Activated CD4-positive, alpha-beta T cell treated with anti-CD3 and anti-CD28 coated beads, Interleukin-2, amount 50 U/mL, for 24 hours (primary cell): ENCODE measurements around the gene CLEC2B.

ENCODE experiments used
- DNase-seq, 2 donors: peaks; one replicate each; pipeline ENCODE4 v3.0.0-alpha.2; 2020; ENCODE audit warnings: low read depth in 1 of 2, low spot score in 1 of 2

The CLEC2B gene

DNA sequence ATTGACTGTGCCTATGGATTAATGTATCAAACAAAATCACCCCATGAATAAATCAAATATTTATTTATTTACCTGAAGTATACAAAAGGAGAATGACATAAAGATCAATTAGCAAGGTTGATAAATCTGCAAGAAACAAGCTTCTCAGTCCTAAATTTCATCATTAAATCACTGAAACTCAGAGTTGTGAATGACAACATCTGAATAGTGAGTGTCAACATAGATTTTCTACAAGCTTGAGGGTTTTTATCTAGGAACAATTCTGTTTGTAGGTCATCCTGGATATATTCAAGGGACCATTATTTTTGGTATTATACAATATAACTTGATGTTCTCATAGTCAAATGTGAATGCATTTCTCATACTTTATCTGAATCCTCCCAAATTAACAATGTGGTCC, 59.3 kb downstream of the CLEC2B start:
- no peak for DNase-seq

DNA sequence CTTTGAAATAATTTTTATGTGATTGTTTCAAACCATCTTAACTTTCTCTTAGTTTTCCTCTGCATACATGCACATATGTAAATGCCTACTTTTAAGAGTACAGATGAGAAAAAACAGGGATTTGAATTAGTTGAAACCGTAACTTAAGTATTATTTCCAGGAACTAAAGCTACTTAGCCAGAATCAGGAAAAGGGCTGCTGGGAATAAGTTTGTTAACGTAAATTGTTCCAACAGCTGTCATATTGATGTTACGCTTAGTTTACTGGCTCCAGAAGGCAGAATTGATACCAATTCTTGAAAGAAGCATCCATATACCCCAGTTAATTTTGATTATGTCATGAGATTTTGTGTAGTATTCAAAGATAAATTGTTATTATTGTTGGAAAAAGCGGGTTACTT, 59.8 kb downstream of the CLEC2B start:
- DNase-seq: no peak

DNA sequence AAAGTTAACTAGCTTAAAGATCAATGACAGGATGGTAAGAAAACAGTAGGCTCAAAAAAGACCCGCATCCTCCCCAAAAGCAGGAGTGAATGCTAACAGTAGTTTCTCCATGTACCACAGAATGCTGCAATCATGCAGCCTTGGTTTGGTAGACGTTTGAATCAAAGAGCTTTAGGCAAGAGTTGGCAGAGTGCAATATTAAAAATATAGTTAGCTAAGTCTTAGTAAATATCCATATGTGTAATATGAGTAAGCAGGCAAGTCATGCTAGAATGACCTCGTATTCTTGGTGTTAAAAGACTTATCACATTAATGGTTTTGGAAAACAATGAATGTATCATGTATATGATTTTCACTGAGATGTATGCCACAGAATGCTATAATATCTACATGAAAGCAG, 60.6 kb downstream of the CLEC2B start:
- DNase-seq: no peak

DNA sequence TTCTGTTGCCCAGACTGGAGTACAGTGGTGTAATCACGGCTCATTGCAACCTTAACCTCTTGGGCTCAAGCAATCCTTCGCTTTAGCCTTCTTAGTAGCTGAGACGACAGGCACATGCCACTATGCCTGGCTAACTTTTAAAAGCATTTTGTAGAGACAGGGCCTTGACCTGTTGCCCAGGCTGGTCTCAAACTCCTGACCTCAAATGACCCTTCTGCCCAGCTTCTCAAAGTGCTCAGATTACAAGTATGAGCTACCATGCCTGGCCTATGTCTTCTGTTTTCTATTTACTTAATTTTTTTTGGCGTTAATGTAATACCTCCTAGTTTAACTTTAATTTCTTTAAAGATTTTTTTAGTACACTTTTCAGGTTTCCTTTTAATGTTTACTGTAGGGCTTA, 62.4 kb downstream of the CLEC2B start:
- no peak for DNase-seq

DNA sequence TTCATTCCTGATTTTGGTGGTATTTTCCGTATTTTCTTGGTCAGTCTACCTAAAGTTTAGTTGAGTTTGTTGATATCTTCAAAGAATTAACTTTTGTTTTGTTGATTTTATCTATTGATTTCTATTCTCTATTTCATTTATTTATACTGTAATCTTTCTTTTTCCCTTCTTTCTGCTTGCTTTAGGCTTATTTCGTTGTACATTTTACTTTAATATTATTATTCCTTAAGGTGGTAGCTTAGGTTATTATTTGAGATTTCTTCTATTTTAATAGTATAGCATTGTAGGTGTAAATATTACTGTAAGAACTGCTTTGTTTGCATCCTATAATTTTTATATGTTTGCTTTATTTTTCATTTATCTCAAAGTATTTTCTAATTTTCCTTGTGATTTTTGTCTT, 63.3 kb downstream of the CLEC2B start:
- no peak for DNase-seq
